Dermis blood vessel endothelial cell (primary cell): ENCODE measurements around the gene ATP10D. TPM values are rescaled to one million over a fixed set of nuclear protein-coding genes. Genes with fewer than 3 reads are reported as not detected.
"Not testable (repeated sequence)": the region's sequence is repeated elsewhere in the genome, so short reads cannot be mapped to it uniquely, and the experiment has no call there.

Experiments used
- DNase-seq: peaks from one replicate; pipeline ENCODE4 v3.0.0; 2010
- total RNA-seq: library from RNA; depleted of rRNA; stranded (reverse); fragments of >200 nt; gene quantifications from 2 replicates; pipeline ENCODE4 v1.2.3, GENCODE V29; 2014

ATP10D gene
- 26.9 and 30.5 TPM in 2 replicates for total RNA-seq

GRCh38 chr4:47485047-47485692, at the start of gene ATP10D:
Gene ATP10D (plus strand): TSS chr4:47485275. CDS start chr4:47512541, 27,266 bp downstream.
- DNase-seq = peak; percentile 97

- DNase-seq = no peak
These were observed 42.1 kb upstream of the ATP10D start for GRCh38 chr4:47442980-47443379.

GRCh38 chr4:47444031-47444430, 41.0 kb upstream of the ATP10D start:
- no peak for DNase-seq

DNA sequence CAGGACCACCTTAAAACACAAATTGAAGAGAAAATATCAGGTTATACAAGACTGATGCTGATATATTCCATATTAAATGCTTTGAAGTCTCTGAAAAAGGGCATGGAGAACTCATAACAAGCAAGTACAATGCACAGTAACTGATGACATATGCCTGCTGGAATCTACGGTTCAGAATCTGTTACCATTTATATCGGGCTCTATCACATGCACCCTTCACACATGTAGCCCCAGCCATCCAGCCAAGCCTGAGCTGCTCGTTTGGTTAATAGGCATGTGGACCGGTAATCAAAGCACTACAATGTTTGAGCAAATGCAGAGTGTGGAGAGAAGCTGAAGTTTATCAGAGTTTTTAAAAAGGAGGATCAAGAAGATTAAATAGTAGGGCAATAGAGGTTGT, 33.4 kb upstream of the ATP10D start:
- DNase-seq = no peak

DNA sequence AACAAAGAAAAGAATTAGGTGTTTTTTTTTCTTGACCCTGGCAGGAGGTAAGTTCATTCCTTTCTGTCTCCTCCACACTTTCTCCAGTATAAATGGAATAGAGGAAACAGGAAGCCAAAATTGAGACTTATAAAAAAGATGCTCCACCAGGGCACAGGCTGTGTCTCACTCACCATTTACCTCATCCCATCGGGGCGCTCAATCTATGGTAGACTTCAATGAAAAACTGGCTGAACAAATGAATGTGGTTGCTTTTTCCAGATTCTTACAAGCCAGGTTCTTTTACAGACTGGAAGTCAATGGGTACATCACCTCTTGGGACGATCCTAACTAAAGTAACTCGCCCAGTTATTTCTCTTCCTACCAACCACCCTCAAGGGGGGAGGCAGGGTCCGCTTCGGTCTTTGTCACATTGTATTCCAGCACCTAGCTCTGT, 22.3 kb upstream of the ATP10D start:
- DNase-seq = no peak

DNA sequence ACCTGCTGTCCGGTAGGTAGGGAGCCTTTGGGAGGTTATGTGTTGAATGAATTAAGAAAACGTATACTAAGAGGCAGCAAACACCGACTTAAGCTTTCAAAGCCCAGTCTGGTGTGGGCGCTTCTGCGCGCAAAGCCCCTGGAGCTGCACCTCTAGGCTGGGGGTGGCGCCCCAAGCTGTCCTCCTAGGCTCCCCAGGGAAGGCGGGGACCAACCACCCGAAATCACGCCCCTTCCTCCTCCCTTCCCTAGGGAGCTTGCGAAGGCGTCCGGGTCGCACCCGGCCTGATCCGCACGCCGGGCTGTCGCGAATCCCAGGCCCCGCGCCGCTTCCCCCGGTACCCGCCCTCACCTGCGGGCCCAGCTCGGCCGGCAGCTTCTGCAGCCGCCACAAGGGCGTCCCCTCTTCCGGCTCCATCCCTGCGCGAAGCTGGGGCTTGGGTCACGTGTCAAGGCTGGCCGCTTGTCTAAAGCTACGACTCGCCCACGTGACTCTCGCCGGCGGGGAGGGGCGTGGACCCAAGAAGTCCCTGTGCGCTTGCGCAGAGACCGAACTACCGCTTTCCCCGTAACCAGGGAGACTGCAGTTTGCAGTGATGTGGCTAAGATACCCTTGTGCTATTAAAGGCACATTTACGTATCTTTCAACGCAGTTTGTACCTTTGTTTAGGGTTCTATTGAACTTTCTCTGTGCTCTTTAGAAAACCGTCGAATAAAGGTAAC, 21.7 kb upstream of the ATP10D start, which contains the start of gene COMMD8:
COMMD8 (minus strand) TSS at position 468 of the 722 bp plus-strand sequence; CDS start at position 417, 51 bp downstream.
- DNase-seq = peak; percentile 97

DNA sequence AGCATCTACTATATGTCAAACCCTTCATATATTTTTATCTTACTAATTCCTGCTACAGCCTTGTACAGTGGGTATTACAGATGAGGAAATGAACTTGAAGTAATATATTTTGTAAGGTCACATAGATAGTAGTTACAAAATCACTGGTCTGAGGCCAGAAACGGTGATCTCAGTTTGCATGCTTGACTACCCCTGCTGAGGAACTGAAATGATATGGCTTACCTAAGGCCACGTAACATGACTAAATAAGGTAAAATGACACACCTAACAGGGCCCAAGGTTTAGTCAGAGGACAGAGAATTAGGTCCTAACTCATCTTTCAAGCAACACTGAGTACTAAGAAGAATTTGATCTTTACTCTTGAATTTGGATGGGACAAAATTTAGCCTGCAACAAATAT, 20.1 kb upstream of the ATP10D start:
- DNase-seq = no peak

- no peak for DNase-seq
These were observed 18.9 kb upstream of the ATP10D start for GRCh38 chr4:47466056-47466785.

DNA sequence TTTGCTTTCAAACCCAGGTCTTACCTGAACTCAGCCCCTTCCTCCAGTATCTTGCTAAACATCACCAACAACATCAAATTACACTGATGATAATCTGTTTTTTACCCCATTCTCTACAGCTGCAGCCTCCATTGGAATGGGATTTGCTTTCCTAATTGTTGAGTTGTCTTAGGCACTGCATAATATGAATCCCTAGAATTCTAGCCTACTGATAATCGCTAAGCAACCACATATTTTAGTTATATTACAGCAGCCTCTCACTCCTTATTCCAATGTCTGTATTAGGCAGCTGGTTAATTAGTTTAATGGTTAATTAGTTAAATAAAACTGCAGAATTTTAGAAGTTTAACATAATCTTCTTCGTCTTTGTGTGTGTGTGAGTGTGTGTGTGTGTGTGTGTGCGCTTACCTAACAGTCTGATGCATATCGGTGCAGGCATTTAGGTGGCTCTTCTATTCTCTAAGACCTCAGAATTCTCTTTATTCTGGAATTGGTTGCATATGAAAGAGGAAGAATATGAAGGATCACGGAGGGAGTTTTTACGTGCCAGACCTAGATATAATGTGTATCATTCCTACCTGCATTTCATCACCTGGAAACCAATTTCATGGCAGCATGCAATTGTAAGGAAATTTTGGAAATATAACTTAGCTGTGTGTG, 16.2 kb upstream of the ATP10D start:
- no peak for DNase-seq

DNA sequence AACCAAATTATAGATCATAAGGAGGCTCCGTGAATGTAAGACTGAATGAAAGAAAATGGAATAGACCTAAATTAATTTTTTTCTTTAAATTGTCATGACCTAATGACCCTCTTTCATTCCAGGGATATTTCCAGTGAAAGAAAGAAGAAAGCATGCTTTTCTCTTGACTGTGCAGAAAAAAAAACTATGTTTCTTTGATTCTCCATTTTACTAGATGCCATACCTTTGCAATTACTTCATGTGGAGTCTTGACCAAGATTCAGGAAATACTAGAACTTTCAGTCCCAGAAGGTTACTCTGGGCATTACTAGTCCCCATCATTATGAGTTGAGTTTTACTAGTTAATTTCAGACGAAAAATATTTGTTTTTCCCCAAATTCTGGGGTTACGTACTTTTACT, 15.1 kb upstream of the ATP10D start:
- DNase-seq = no peak

DNA sequence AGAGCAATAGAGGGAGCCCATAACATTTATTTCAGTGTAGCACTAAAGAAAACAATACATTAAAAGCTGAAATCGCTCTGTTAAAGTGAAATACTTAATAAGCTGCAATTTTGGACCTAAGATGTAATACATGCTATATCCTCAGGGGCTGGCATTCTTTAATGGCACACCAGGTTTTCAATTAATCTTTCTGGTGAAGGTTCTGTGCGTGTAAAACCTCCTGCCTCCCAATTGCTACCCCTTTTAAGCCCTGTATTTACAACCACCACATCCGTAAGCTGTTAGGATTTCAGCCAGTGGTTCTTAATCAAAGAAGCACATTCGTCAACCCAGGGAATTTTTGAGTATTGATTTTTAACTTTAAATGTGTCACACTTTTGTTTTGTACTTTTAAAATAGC, 14.0 kb upstream of the ATP10D start:
- no peak for DNase-seq

- DNase-seq = no peak
These were observed 13.5 kb upstream of the ATP10D start for GRCh38 chr4:47471591-47471990.

DNA sequence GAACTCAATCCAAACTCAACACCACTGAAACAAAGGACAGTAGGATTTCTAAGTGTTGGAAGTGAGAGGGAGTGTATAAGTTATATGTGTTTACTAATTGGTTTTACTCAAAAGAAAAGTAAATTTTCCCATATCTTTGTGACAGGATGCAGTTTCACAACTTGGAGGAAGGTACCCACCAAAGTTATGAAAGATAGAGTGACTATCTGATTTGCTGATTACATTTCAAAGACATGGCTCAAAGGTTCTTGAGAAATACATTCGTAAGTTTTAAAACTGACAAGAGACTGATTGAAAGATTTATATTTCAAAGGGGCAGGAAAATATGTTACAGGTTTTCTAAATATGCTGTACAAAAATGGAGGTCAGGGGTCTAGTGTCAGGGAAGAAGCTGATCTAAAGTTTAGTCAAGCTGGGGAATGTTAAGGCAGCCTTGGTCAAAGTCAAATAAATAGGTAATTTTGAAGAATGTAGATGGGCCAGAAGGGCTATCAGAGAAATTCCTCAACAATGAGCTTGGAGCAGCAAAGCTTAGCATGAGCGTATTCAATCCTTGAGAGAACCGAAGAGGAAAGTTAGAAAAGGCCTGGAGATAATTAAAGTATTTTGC, 11.8 kb upstream of the ATP10D start:
- DNase-seq = no peak

- no peak for DNase-seq
These were observed 10.3 kb upstream of the ATP10D start for GRCh38 chr4:47474799-47475198.

- no peak for DNase-seq
These were observed 9.7 kb upstream of the ATP10D start for GRCh38 chr4:47475411-47475810.

DNA sequence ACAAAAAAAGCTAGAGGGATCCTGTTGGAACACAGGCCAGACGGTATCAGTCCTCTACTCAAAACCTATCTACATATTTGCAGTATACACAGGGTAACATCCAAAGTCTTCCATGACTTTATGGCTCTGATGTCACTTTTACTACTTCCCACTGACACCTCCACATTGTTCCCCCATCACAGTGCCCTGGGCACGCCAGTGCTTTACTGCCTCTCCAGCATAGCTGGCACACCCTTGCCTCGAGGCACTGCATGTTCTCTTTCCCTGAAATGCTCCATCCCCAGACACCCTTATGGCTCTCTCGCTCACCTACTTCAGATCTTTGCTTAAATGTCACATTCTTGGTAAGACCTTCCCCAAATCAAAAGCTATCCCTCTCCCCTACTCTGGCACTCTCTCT, 6.3 kb upstream of the ATP10D start:
- no peak for DNase-seq

DNA sequence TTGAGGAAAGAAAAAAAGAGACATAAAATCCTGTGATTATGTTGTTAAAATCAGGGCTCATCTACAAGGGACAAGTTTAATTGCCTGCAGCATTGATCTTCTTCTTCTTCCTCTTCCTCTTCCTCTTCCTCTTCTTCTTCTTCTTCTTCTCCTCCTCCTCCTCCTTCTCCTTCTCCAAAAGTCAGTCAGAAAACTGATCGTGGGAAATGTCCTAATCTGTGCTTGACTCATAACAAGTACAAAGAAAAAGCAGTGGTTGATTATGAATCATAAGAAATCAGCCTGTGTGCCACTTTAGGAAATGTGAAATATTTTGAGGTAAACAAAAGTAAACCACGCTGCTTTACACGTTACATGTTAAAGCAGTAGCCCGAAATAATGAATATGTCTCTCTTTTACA, 2.7 kb upstream of the ATP10D start:
- peak; percentile 40 for DNase-seq

DNA sequence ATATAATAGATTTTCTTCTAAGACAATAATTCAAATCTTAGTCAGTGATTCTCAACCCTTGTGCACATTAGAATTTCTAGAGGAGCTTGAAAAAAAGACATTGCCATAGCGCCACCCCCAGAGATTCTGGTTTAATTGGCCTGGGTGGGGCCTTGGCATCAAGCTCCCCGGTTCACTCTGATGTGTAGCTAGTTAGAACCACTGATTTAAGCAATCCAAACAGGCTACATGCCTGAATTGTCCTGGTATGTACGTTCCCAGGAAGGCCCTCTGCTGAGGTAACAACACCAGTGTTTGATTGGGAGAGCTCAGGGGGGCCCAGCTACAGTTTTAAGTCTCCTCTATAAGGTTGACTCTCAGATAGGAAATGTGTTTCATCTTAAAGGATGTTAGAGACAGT, 1.3 kb upstream of the ATP10D start:
- no peak for DNase-seq

- DNase-seq = no peak
These were observed 907 bp upstream of the ATP10D start for GRCh38 chr4:47484168-47484567.

DNA sequence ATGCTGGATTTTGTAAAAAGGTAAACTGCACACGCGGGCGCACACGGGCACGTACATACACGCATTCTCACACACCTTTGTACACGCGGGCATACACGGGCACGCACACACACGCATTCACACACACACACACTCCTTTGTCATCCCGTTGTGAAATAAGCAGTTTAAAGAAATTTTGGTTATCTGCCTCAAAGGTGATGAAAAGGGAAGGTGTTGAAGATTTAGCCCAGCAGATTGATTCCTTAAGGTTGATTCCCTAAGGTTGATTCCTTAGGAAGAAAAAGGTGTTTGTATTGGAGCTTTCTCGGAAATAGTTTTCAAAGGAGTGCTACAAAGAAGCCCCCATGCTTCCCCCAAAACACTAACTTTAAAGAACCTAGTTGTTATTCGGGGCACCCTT, 693 bp downstream of the ATP10D start:
- DNase-seq = no peak

- DNase-seq = peak; percentile 12
These were observed 1.2 kb downstream of the ATP10D start for GRCh38 chr4:47486231-47486673.

DNA sequence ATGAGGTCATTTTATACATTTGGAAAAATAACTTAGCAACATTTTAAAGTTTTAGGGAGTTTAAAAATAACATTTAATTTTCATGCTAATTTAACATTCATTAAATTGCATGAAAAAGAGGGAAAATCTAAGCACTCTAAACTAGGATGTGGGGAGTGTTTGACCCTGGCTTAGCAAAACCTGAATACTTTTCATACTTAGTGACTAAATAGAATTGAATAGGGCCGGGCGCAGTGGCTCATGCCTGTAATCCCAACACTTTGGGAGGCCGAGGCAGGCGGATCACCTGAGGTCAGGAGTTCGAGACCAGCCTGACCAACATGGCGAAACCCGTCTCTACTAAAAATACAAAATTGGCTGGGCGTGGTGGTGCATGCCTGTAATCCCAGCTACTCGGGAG, 1.7 kb downstream of the ATP10D start:
- DNase-seq = not testable (repeated sequence)

- no peak for DNase-seq
These were observed 3.6 kb downstream of the ATP10D start for GRCh38 chr4:47488706-47489105.
